Mesendoderm (in vitro differentiated cells): ENCODE results near the gene MFSD11.

Source experiments
- DNase-seq: peaks from one replicate; pipeline ENCODE4 v3.0.0; 2013
- H2AK5ac ChIP-seq: 2 replicates; pipeline ENCODE4 v1.6.1; 2013; ENCODE audit warnings: low read length, inconsistent platforms
- H2BK120ac ChIP-seq: 2 replicates; pipeline ENCODE4 v1.6.1; 2013; ENCODE audit warnings: low read depth, mild to moderate bottlenecking, low read length, moderate library complexity, mixed read lengths
- H2BK15ac ChIP-seq: replicated peaks from 2 replicates; pipeline ENCODE4 v1.6.1; 2013; ENCODE audit warnings: low read depth, mild to moderate bottlenecking, moderate library complexity
- H2BK5ac ChIP-seq: 2 replicates; pipeline ENCODE4 v1.6.1; 2013; ENCODE audit warnings: low read length, inconsistent platforms
- H3K18ac ChIP-seq: 2 replicates; pipeline ENCODE4 v1.6.1; 2013; ENCODE audit warnings: mild to moderate bottlenecking, low read length, mixed read lengths
- H3K23ac ChIP-seq: one replicate; pipeline ENCODE4 v1.6.1; 2013; ENCODE audit warnings: low read length
- H3K27ac ChIP-seq: 2 replicates; pipeline ENCODE4 v1.5.1; 2013; ENCODE audit warnings: low read depth, mild to moderate bottlenecking, inconsistent platforms, low read length, moderate library complexity
- H3K27me3 ChIP-seq: 2 replicates; pipeline ENCODE4 v1.6.1; 2013; ENCODE audit warnings: low read length, control low read depth, mild to moderate bottlenecking, inconsistent platforms; ENCODE audit not compliant: insufficient read depth, poor library complexity
- H3K36me3 ChIP-seq: 2 replicates; pipeline ENCODE4 v1.6.1; 2013; ENCODE audit warnings: low read length, inconsistent platforms; ENCODE audit not compliant: control insufficient read depth, insufficient read depth
- H3K4ac ChIP-seq: one replicate; pipeline ENCODE4 v1.6.1; 2013; ENCODE audit warnings: low read depth, mild to moderate bottlenecking, low read length, moderate library complexity
- H3K4me1 ChIP-seq: 2 replicates; pipeline ENCODE4 v1.6.1; 2013; ENCODE audit warnings: low read depth, low read length, inconsistent platforms; ENCODE audit not compliant: control insufficient read depth
- H3K4me2 ChIP-seq: 2 replicates; pipeline ENCODE4 v1.6.1; 2013; ENCODE audit warnings: low read length
- H3K4me3 ChIP-seq: 2 replicates; pipeline ENCODE4 v1.5.1; 2013; ENCODE audit warnings: mild to moderate bottlenecking, low read length
- H3K56ac ChIP-seq: one replicate; pipeline ENCODE4 v1.6.1; 2013; ENCODE audit warnings: low read length
- H3K79me1 ChIP-seq: 2 replicates; pipeline ENCODE4 v1.6.1; 2013; ENCODE audit warnings: low read length, inconsistent platforms
- H3K79me2 ChIP-seq: 2 replicates; pipeline ENCODE4 v1.6.1; 2013; ENCODE audit warnings: mild to moderate bottlenecking, low read length; ENCODE audit not compliant: control insufficient read depth, insufficient read depth
- H3K9ac ChIP-seq: 2 replicates; pipeline ENCODE4 v1.6.1; 2013; ENCODE audit warnings: low read length, inconsistent platforms
- H4K5ac ChIP-seq: one replicate; pipeline ENCODE4 v1.6.1; 2013; ENCODE audit warnings: low read length
- H4K8ac ChIP-seq: one replicate; pipeline ENCODE4 v1.6.1; 2013; ENCODE audit warnings: low read depth, mild to moderate bottlenecking, control low read depth, low read length, moderate library complexity
- WGBS: extraction: QIAGEN DNeasy Blood & Tissue Kit; methylation state at CpG from one replicate; pipeline ENCODE4 v1.1.7; 2013; ENCODE audit warnings: low lambda C conversion rate, missing lambda C conversion rate; ENCODE audit not compliant: insufficient coverage; ENCODE audit errors: extremely low coverage; 5-methylcytosine and 5-hydroxymethylcytosine counted together

MFSD11 gene

DNA sequence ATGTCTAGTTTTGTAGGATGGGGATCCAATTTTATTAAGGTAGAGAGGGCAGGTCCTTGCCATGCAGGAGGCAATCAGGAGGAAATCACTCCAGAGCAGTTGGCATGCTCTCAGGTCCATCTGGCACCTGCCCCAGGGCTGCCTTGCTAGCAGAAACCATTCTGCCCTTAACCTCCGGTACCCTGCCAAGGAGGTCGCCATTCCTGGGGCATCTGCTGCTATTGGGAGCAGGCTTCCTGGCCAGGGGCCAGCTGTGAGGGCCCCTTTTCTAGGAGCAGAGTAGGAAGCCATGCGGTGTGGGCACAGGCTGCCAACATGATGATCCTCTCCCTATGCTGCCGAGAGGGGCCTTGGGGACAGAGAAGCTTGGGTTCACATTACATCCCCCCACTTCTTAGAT is 82.6 kb downstream of the MFSD11 start:
- H3K56ac ChIP-seq: no peak overlapping the region
- H3K27ac ChIP-seq: no peak overlapping the region
- no peak overlapping the region for H2BK5ac ChIP-seq
- no peak overlapping the region for H3K18ac ChIP-seq
- DNase-seq: no peak
- no peak overlapping the region for H2AK5ac ChIP-seq
- no peak overlapping the region for H3K9ac ChIP-seq
- H3K4ac ChIP-seq: no peak overlapping the region
- no peak overlapping the region for H3K4me3 ChIP-seq
- H4K5ac ChIP-seq: no peak overlapping the region
- H2BK15ac ChIP-seq: no peak overlapping the region
- H3K36me3 ChIP-seq: no peaks in the 10 kb centered on the region
- no peaks in the 10 kb centered on the region for H3K79me1 ChIP-seq
- H2BK120ac ChIP-seq: no peak overlapping the region
- WGBS: no CpG with 5 or more reads among the region's 4 CpGs
- H3K4me1 ChIP-seq: no peaks in the 10 kb centered on the region
- no peaks in the 10 kb centered on the region for H3K27me3 ChIP-seq
- no peak overlapping the region for H3K23ac ChIP-seq
- no peaks in the 10 kb centered on the region for H3K79me2 ChIP-seq
- H3K4me2 ChIP-seq: no peak overlapping the region
- H4K8ac ChIP-seq: no peak overlapping the region

GRCh38 chr17:76822184-76822778 is 84.4 kb downstream of the MFSD11 start:
- H4K8ac ChIP-seq: no peak overlapping the region
- no peak overlapping the region for H2BK120ac ChIP-seq
- H2BK5ac ChIP-seq: no peak overlapping the region
- no peak for DNase-seq
- no peak overlapping the region for H3K27ac ChIP-seq
- no peak overlapping the region for H3K23ac ChIP-seq
- no peak overlapping the region for H3K56ac ChIP-seq
- no peaks in the 10 kb centered on the region for H3K79me2 ChIP-seq
- no CpG with 5 or more reads among the region's 7 CpGs for WGBS
- no peaks in the 10 kb centered on the region for H3K79me1 ChIP-seq
- H3K4ac ChIP-seq: no peak overlapping the region
- H4K5ac ChIP-seq: no peak overlapping the region
- H3K18ac ChIP-seq: no peak overlapping the region
- no peak overlapping the region for H2BK15ac ChIP-seq
- H3K36me3 ChIP-seq: no peaks in the 10 kb centered on the region
- H3K4me3 ChIP-seq: no peak overlapping the region
- no peak overlapping the region for H3K9ac ChIP-seq
- H2AK5ac ChIP-seq: no peak overlapping the region
- H3K4me1 ChIP-seq: no peaks in the 10 kb centered on the region
- H3K27me3 ChIP-seq: no peaks in the 10 kb centered on the region
- H3K4me2 ChIP-seq: no peak overlapping the region

DNA sequence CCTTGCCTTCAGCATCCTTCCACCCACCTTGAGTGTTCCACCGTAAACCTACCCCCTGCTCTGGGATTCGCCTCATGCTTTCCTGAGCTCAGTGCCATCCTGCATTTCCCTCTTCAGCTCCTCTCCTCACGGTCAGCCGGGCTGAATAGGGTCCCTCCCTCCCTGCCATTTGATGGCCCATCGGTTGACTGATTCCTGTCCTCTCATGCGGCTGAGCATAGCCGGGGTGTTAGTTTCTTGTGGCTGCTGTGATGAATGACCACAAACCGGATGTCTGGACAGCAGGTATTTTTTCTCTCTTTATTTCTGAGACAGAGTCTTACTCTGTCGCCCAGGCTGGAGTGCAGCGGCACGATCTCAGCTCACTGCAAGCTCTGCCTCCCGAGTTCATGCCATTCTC is 86.2 kb downstream of the MFSD11 start:
- H2BK5ac ChIP-seq: no peak overlapping the region
- no peak overlapping the region for H4K8ac ChIP-seq
- no peaks in the 10 kb centered on the region for H3K4me1 ChIP-seq
- H3K4ac ChIP-seq: no peak overlapping the region
- H2BK15ac ChIP-seq: no peak overlapping the region
- no peak overlapping the region for H2AK5ac ChIP-seq
- H2BK120ac ChIP-seq: no peak overlapping the region
- DNase-seq: no peak
- H3K9ac ChIP-seq: no peak overlapping the region
- H3K23ac ChIP-seq: no peak overlapping the region
- no peak overlapping the region for H3K27ac ChIP-seq
- H3K79me1 ChIP-seq: no peaks in the 10 kb centered on the region
- H3K27me3 ChIP-seq: no peaks in the 10 kb centered on the region
- H3K4me3 ChIP-seq: no peak overlapping the region
- no peak overlapping the region for H3K56ac ChIP-seq
- no peak overlapping the region for H3K18ac ChIP-seq
- no peaks in the 10 kb centered on the region for H3K79me2 ChIP-seq
- no CpG with 5 or more reads among the region's 12 CpGs for WGBS
- no peak overlapping the region for H3K4me2 ChIP-seq
- H3K36me3 ChIP-seq: no peaks in the 10 kb centered on the region
- no peak overlapping the region for H4K5ac ChIP-seq

- no peak overlapping the region for H4K5ac ChIP-seq
- WGBS: no CpG with 5 or more reads among the region's 24 CpGs
- no peaks in the 10 kb centered on the region for H3K27me3 ChIP-seq
- no peaks in the 10 kb centered on the region for H3K36me3 ChIP-seq
- no peak overlapping the region for H3K56ac ChIP-seq
- H3K18ac ChIP-seq: no peak overlapping the region
- no peak overlapping the region for H3K4ac ChIP-seq
- H3K4me2 ChIP-seq: no peak overlapping the region
- H3K9ac ChIP-seq: no peak overlapping the region
- no peak overlapping the region for H2BK120ac ChIP-seq
- H3K79me2 ChIP-seq: no peaks in the 10 kb centered on the region
- no peak overlapping the region for H3K4me3 ChIP-seq
- H3K27ac ChIP-seq: no peak overlapping the region
- H3K79me1 ChIP-seq: no peaks in the 10 kb centered on the region
- H2AK5ac ChIP-seq: no peak overlapping the region
- H2BK5ac ChIP-seq: no peak overlapping the region
- H3K4me1 ChIP-seq: no peaks in the 10 kb centered on the region
- H4K8ac ChIP-seq: no peak overlapping the region
- no peak overlapping the region for H3K23ac ChIP-seq
- no peak for DNase-seq
- H2BK15ac ChIP-seq: no peak overlapping the region
Measured at GRCh38 chr17:76826330-76827068, 88.6 kb downstream of the MFSD11 start.

DNA sequence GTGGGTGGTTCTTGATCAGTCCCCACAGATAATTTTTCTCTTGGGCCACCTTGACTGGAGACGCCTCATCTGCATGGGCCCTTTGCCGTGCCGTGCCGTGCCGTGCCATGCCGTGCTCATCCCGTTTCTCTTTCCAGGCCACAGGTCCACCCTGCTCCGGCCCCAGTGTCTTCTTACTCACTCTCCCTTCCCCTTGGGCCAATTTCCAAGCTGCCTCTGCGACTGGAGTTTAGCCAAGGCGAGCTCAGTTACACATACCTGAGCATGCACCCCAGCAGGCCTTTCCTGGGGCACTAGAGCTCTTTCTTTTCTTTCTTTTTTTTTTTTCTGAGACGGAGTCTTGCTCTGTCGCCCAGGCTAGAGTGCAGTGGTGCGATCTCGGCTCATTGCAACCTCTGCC is 89.8 kb downstream of the MFSD11 start:
- Histone ChIP-seq H3K56ac (no peak overlapping the region), H2BK120ac (no peak overlapping the region), H3K4me1 (no peaks in the 10 kb centered on the region), H2BK15ac (no peak overlapping the region), H3K23ac (no peak overlapping the region), H3K4me2 (no peak overlapping the region), H4K5ac (no peak overlapping the region), H3K9ac (no peak overlapping the region), H3K4me3 (no peak overlapping the region), H3K36me3 (no peaks in the 10 kb centered on the region), H3K79me1 (no peaks in the 10 kb centered on the region), H4K8ac (no peak overlapping the region), H3K4ac (no peak overlapping the region), H3K18ac (no peak overlapping the region), H2BK5ac (no peak overlapping the region), H3K27me3 (no peaks in the 10 kb centered on the region), H3K27ac (no peak overlapping the region), H2AK5ac (no peak overlapping the region), H3K79me2 (no peaks in the 10 kb centered on the region)
- DNase-seq: no peak
- no CpG with 5 or more reads among the region's 14 CpGs for WGBS
